Stimulated activated CD4-positive, alpha-beta T cell treated with anti-CD3 and anti-CD28 coated beads, Interleukin-4, amount 100 ng/mL, for 4 hours (primary cell): ENCODE results near the gene FOLR2.

ENCODE experiments used
- DNase-seq, 2 experiments: peaks; one replicate each; pipeline ENCODE4 v3.0.0-alpha.2; 2020

FOLR2 gene

DNA sequence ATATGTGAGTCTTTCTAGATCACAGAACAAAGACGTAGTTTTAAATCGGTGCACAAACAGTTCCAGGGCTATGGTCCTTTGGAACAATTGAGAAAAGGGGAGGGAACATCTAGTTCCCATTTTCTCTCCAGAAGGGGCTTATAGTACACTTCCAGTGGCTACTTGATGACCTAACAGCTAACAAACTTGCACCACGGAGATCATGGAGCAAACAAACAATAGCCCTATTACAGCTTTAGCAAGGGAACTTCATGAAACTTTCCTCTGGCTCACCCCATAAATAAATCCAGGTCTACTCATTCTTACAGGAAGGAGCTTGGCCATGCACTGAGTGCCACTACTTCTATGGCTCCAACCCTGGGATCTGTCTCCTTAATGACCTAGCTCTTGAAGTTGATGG, 8.3 kb upstream of the FOLR2 start:
- DNase-seq = no peak

GRCh38 chr11:72209101-72209500, 7.5 kb upstream of the FOLR2 start:
- DNase-seq = no peak

- no peak for DNase-seq
Observed at GRCh38 chr11:72217841-72218240, 1.2 kb downstream of the FOLR2 start.

- DNase-seq = no peak
Observed at GRCh38 chr11:72218251-72218745, 1.7 kb downstream of the FOLR2 start.

- DNase-seq = no peak
Observed at GRCh38 chr11:72220696-72221363, 4.2 kb downstream of the FOLR2 start.

DNA sequence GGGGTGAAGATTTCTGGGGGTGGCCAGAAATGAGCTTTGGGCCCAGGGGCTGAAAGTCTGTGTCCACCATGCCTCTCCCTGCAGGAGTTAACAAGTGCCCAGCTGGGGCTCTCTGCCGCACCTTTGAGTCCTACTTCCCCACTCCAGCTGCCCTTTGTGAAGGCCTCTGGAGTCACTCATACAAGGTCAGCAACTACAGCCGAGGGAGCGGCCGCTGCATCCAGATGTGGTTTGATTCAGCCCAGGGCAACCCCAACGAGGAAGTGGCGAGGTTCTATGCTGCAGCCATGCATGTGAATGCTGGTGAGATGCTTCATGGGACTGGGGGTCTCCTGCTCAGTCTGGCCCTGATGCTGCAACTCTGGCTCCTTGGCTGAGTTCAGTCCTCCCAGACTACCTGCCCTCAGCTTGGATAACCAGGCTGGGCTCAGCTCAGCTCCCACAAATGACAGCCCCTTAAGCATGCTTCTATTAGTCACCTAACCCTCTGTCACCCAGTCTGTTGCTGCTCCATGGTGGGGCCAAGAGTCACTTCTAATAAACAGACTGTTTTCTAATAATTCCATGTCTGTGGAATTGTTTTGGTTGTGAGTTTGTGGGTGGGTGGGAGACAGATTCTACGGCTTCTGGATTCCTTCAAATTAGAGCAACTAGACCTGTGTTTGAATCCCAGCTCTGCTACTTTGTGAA, 4.9 kb downstream of the FOLR2 start:
- DNase-seq = no peak

DNA sequence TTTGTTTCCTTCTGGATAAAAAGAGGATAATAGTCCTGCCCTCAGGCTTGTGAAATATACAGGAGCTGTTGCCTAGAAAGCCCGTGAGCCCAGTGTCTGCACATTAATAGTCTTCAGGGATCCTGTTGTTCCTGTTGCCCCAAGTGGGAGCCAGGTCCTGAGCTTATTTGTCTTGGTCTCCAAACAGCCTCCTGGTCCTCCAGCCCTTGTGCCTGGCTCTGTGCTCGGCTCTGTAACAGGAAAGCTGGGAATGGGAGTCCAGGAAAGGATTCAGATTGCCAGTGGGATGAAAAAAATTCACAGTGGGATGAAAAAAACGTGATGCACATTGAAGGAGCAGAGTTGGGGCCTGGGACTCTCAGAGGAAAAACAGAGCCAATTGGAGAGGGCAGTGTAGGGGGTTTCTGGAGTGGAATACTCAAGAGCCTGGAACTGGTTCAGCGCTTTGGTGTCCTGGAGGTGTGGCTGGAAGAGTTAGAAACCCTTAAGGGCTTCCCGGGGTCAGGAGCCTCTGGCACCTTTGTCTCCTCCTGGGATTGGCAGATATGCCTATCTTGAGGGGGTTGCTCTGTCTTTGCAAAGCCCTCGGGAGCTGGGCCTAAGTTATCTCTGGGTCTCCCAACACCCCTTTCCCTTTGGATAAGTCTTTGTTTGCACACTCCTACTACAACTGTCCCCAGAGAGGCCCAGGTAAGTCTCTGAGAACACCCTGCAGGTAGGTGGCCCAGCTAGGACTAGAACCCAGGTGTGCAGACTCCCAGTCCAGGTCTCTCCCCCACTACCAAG, 5.7 kb downstream of the FOLR2 start:
- DNase-seq = no peak

- peak; percentile 89 to 92 for DNase-seq
Observed at GRCh38 chr11:72222907-72223614, 6.5 kb downstream of the FOLR2 start.

- peak; percentile 29 to 57 for DNase-seq
Observed at GRCh38 chr11:72223615-72224563, 7.3 kb downstream of the FOLR2 start.

DNA sequence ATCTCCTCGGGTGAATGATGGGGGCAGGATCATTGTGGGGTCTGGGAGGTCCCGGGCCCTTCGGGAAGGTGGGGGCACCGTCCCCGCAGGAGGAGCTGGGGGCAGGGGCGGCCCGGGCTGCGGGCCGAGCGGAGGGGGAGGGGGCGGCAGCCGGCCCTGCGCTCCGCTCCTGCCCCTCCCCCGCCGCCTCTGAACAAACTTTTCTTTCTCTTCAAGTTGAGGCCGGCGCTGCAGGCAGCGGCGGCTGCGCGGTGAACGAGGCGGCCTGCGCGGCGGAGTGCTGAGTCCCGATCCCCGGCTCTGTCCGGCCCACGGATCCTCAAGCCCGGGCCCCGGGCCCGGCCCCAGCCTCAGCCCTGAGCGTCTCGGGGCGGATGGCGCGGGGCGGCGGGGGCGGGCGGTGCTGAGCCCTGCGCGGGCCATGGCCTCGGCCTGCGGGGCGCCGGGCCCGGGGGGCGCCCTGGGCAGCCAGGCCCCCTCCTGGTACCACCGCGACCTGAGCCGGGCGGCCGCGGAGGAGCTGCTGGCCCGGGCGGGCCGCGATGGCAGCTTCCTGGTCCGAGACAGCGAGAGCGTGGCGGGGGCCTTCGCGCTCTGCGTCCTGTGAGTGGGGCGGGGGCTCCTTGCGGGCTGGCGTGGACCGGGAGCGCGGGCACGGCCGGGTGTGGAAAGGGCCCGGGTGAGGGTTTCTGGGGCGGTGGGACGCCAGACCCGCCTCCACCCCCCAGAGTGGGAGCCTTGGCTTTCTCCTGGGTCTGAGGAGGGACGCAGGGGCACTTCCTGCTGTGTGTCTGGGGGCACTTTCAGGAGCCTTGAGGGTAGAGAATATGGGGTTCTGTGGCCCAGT, 8.2 kb downstream of the FOLR2 start, which contains the start of gene INPPL1:
Gene INPPL1, plus strand, starts transcription at position 204 of the 847 bp plus-strand sequence. Its CDS starts 218 bp downstream, at position 422.
- DNase-seq = peak; percentile 25 to 51

- DNase-seq = no peak
Observed at GRCh38 chr11:72225411-72225951, 8.9 kb downstream of the FOLR2 start.

- no peak for DNase-seq
Observed at GRCh38 chr11:72226701-72227100, 10.1 kb downstream of the FOLR2 start.

GRCh38 chr11:72227316-72228228, 11.0 kb downstream of the FOLR2 start:
- DNase-seq = no peak

DNA sequence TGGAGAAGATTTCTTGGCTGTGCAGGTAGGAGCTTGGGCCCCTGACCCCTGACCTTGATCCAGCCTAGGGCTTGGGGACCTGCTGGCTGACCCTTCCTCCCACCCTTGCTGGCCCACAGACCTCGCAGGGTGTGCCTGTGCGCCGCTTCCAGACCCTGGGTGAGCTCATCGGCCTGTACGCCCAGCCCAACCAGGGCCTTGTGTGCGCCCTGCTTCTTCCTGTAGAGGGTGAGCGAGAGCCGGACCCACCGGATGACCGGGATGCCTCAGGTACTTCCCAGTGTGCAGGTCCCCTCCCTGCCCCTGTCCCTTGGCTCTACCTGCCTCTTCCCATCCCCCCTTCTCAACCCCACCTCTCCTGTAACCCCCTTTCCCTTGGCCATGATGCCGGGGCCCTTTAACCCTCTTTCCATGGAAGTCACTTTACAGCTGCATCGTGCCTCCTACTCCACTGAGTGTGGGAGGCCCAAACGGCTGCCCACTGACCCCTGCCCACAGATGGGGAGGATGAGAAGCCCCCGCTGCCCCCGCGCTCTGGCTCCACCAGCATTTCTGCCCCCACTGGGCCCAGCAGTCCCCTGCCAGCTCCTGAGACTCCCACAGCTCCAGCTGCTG, 11.7 kb downstream of the FOLR2 start:
- DNase-seq = no peak

GRCh38 chr11:72228844-72229231, 12.2 kb downstream of the FOLR2 start:
- DNase-seq = no peak

DNA sequence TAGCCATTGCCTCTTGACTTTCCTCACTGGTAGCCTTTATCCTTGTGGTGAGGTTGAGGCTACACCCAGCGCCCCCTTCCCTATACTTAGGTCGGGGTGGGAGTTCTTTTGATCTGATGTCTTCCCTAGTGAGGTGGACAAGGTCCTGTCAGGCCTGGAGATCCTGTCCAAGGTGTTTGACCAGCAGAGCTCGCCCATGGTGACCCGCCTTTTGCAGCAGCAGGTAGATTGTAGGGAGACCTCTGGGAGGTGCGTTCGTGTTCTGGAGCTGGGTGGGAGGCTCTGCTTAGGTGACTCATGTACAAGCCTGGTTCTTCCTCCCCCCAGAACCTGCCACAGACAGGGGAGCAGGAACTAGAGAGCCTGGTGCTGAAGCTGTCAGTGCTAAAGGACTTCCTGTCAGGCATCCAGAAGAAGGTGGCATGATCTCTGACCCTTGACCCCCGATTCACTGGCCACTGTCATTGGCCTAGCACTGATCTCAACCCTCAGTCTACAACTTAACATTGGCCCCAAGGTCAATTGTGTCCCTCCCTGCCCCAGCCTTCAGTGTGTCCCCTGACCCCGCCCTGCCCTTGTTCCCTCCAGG, 12.8 kb downstream of the FOLR2 start:
- no peak for DNase-seq

DNA sequence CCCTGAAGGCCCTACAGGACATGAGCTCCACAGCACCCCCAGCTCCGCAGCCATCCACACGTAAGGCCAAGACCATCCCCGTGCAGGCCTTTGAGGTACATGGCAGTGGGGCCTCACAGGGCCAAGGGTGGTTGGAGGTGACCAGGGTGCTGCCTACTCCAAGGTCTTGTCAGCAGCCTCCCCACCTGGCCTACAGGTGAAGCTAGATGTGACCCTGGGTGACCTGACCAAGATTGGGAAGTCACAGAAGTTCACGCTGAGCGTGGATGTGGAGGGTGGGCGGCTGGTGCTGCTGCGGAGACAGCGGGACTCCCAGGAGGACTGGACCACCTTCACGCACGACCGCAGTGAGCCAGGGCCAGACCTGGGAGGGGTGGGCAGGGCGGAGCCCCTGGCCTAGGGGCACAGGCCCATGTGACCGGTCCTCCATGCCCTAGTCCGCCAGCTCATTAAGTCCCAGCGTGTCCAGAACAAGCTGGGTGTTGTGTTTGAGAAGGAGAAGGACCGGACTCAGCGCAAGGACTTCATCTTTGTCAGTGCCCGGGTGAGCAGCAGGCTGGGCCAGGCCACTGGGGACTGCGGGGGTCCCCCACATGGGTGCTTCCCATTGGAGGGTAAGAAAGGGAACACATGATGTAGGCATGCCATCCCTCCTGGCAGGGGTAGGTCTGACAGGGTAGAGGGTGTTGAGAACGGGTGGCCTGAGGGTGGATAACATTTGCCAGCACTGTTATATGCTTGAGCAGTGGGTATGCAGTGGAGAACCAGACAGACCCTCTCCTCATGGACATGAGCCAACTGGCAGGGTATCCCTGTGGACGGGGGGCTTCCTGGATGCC, 13.6 kb downstream of the FOLR2 start:
- no peak for DNase-seq
